Tibial nerve (tissue), 4 donors: ENCODE results near the gene TLR6.

ENCODE experiments used
- EP300 ChIP-seq, 2 donors: sonication (generic); formaldehyde crosslinking; IDR thresholded peaks; one replicate each; pipeline ENCODE4 v1.6.1; 2017; ENCODE audit warnings: antibody characterized with exemption in 2 of 2, mild to moderate bottlenecking in 1 of 2
- POLR2A ChIP-seq, 2 donors: fragments of 450-650 bp; IDR thresholded peaks; one replicate each; pipeline ENCODE4 v1.6.1; 2017; ENCODE audit warnings: antibody characterized with exemption in 2 of 2, mild to moderate bottlenecking in 2 of 2, moderate library complexity in 2 of 2
- TF ChIP-seq, protein P1 (sequence below), 5 experiments: fragments of 200-600 bp in 3 of 5; fragments of 450-650 bp in 2 of 5; sonication (generic) in 3 of 5; IDR thresholded peaks; one replicate each; pipeline ENCODE4 v1.5.1; 2016 to 2019; ENCODE audit warnings: antibody characterized with exemption in 5 of 5, mild to moderate bottlenecking in 3 of 5, moderate library complexity in 2 of 5

DNA sequence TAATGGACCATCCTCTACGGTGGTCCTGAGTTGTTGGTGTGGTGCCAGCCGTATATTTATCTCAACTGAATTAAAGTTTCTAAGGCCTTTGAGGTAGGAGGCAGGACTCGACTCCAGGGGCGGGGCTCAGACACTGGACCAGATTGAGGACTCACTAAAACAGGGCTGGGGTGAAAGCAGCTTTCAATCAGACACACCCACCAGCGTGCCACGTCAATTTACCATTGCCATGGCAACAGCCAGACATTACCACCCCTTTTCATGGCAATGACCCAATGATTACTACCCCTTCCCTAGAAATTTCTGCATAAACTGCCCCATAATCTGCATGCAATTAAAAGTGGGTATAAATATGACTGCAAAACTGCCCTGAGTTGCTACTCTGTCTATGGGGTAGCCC, 45.3 kb downstream of the TLR6 start:
- TF ChIP-seq POLR2A (IDR thresholded peaks at IDR 0.05): no peak
- TF ChIP-seq, protein P1, sequence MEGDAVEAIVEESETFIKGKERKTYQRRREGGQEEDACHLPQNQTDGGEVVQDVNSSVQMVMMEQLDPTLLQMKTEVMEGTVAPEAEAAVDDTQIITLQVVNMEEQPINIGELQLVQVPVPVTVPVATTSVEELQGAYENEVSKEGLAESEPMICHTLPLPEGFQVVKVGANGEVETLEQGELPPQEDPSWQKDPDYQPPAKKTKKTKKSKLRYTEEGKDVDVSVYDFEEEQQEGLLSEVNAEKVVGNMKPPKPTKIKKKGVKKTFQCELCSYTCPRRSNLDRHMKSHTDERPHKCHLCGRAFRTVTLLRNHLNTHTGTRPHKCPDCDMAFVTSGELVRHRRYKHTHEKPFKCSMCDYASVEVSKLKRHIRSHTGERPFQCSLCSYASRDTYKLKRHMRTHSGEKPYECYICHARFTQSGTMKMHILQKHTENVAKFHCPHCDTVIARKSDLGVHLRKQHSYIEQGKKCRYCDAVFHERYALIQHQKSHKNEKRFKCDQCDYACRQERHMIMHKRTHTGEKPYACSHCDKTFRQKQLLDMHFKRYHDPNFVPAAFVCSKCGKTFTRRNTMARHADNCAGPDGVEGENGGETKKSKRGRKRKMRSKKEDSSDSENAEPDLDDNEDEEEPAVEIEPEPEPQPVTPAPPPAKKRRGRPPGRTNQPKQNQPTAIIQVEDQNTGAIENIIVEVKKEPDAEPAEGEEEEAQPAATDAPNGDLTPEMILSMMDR (IDR thresholded peaks at IDR 0.05): no peak
- TF ChIP-seq EP300 (IDR thresholded peaks at IDR 0.05): no peak
